Measurements from ENCODE around the gene PLCXD1. TPM values are rescaled to one million over a fixed set of nuclear protein-coding genes. Genes with fewer than 3 reads are reported as not detected.

Gene PLCXD1
- total and polyA plus RNA-seq, 9 of the 15 experiments (the other 6 are each of a cell fraction or from before 2014, with no cell fraction given): 6.0 to 60.2 (median 39.5) TPM

GRCh38 chrX:344371-344901 is 63.3 kb downstream of the PLCXD1 start:
- CTCF ChIA-PET (ENCODE audit: low intra/inter-chr PET ratio): no interaction called here
- POLR2A ChIA-PET: no interaction called here
- no peaks in the 10 kb centered on the region for H3K9me1 ChIP-seq (ENCODE audit: control insufficient read depth, insufficient read depth, low read length)
- no peak for TF ChIP-seq BACH1 (tag; IDR thresholded peaks at IDR 0.05)
- no TSS peak for BruUV-seq (replicated peaks)
- DNase-seq (ENCODE audit: extremely low read depth in 1 of 4, low spot score in 3 of 4): no peak
- H3K4me3 ChIP-seq: no peak overlapping the region
- 100% methylated on average over 4 of the region's 47 CpGs for WGBS (ENCODE audit: insufficient coverage, low coverage, missing lambda C conversion rate)
- H3K9ac ChIP-seq (ENCODE audit: insufficient read depth in 1 of 2, low read depth in 2 of 2, low read length in 2 of 2): no peak overlapping the region
- no peak overlapping the region for H3K4me2 ChIP-seq (ENCODE audit: insufficient read depth, low read length)
- no peak for ATAC-seq
- H3K36me3 ChIP-seq (ENCODE audit: control insufficient read depth, insufficient read depth, low read length): no peaks in the 10 kb centered on the region
- no peaks in the 10 kb centered on the region for H3K79me2 ChIP-seq (ENCODE audit: control insufficient read depth, insufficient read depth, low read length)
- in situ Hi-C loops (cut with MboI): no loop called here
- no peak overlapping the region for H2AFZ ChIP-seq (ENCODE audit: low read depth, low read length)
- intact Hi-C loops (cut with micrococcal nuclease): no loop called here
- H3K27ac ChIP-seq (ENCODE audit: extremely low read depth, low read depth, low read length): no peak overlapping the region
- no peaks in the 10 kb centered on the region for H3K9me3 ChIP-seq (replicated peaks; ENCODE audit: control insufficient read depth, insufficient read depth, low read depth, low read length)
- H3K4me1 ChIP-seq (replicated peaks in 1 of 2; ENCODE audit: control insufficient read depth in 2 of 2, insufficient read depth in 2 of 2, low read length in 2 of 2): 0 out of 5 replicates have a peak, but pooled peaks cover 0 to 4% of the 10 kb centered on the region in 2 experiments
- H4K20me1 ChIP-seq (replicated peaks; ENCODE audit: control insufficient read depth, insufficient read depth, low read length): no peaks in the 10 kb centered on the region
- no peak for FAIRE-seq
- H3K27me3 ChIP-seq (ENCODE audit: control insufficient read depth in 2 of 2, insufficient read depth in 2 of 2, low read length in 2 of 2): no peaks in the 10 kb centered on the region

GRCh38 chrX:345020-345925 is 64.1 kb downstream of the PLCXD1 start:
- Histone ChIP-seq H3K79me2 (ENCODE audit: control insufficient read depth, insufficient read depth, low read length) (no peaks in the 10 kb centered on the region), H3K4me1 (replicated peaks in 1 of 2; ENCODE audit: control insufficient read depth in 2 of 2, insufficient read depth in 2 of 2, low read length in 2 of 2) (0 out of 5 replicates have a peak, but pooled peaks cover 0 to 4% of the 10 kb centered on the region in 2 experiments), H3K9me3 (replicated peaks; ENCODE audit: control insufficient read depth, insufficient read depth, low read depth, low read length) (no peaks in the 10 kb centered on the region), H3K4me2 (ENCODE audit: insufficient read depth, low read length) (no peak overlapping the region), H3K4me3 (no peak overlapping the region), H2AFZ (ENCODE audit: low read depth, low read length) (no peak overlapping the region), H3K9ac (ENCODE audit: insufficient read depth in 1 of 2, low read depth in 2 of 2, low read length in 2 of 2) (no peak overlapping the region), H4K20me1 (replicated peaks; ENCODE audit: control insufficient read depth, insufficient read depth, low read length) (no peaks in the 10 kb centered on the region), H3K27me3 (ENCODE audit: control insufficient read depth in 2 of 2, insufficient read depth in 2 of 2, low read length in 2 of 2) (no peaks in the 10 kb centered on the region), H3K9me1 (ENCODE audit: control insufficient read depth, insufficient read depth, low read length) (no peaks in the 10 kb centered on the region), H3K27ac (ENCODE audit: extremely low read depth, low read depth, low read length) (no peak overlapping the region), H3K36me3 (ENCODE audit: control insufficient read depth, insufficient read depth, low read length) (no peaks in the 10 kb centered on the region)
- FAIRE-seq: no peak
- no TSS peak for BruUV-seq (replicated peaks)
- POLR2A ChIA-PET: no interaction called here
- WGBS (ENCODE audit: insufficient coverage, low coverage, missing lambda C conversion rate): 85% methylated on average over 14 of the region's 63 CpGs
- intact Hi-C loops (cut with micrococcal nuclease): no loop called here
- no peak for DNase-seq (ENCODE audit: extremely low read depth in 1 of 4, low spot score in 3 of 4)
- CTCF ChIA-PET (ENCODE audit: low intra/inter-chr PET ratio): no interaction called here
- in situ Hi-C loops (cut with MboI): no loop called here
- ATAC-seq: no peak
- TF ChIP-seq, protein P1, sequence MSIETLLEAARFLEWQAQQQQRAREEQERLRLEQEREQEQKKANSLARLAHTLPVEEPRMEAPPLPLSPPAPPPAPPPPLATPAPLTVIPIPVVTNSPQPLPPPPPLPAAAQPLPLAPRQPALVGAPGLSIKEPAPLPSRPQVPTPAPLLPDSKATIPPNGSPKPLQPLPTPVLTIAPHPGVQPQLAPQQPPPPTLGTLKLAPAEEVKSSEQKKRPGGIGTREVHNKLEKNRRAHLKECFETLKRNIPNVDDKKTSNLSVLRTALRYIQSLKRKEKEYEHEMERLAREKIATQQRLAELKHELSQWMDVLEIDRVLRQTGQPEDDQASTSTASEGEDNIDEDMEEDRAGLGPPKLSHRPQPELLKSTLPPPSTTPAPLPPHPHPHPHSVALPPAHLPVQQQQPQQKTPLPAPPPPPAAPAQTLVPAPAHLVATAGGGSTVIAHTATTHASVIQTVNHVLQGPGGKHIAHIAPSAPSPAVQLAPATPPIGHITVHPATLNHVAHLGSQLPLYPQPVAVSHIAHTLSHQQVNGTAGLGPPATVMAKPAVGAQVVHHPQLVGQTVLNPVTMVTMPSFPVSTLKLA (conservative IDR thresholded peaks at IDR 0.05): no peak
- TF ChIP-seq ZNF76 (CRISPR knock-in tag; IDR thresholded peaks at IDR 0.05; ENCODE audit: borderline replicate concordance): no peak
- TF ChIP-seq ZNF785 (CRISPR knock-in tag; IDR thresholded peaks at IDR 0.05): no peak
- TF ChIP-seq ZNF561 (CRISPR knock-in tag; conservative IDR thresholded peaks at IDR 0.05): no peak
- TF ChIP-seq ETV6 (IDR thresholded peaks at IDR 0.05; ENCODE audit: borderline replicate concordance in 1 of 2, low read depth in 2 of 2, low read length in 1 of 2): no peak
- no peak for TF ChIP-seq ETV6 (CRISPR knock-in tag; IDR thresholded peaks at IDR 0.05; ENCODE audit: borderline replicate concordance)
- TF ChIP-seq ZNF274 (IDR thresholded peaks at IDR 0.05; ENCODE audit: borderline replicate concordance, low read depth, low read length): no peak
- no peak for TF ChIP-seq ZFP36 (IDR thresholded peaks at IDR 0.05; ENCODE audit: low read depth, low read length, partially characterized antibody)
- TF ChIP-seq SP1 (CRISPR knock-in tag; IDR thresholded peaks at IDR 0.05): no peak
- no peak for TF ChIP-seq GTF2B (IDR thresholded peaks at IDR 0.05; ENCODE audit: extremely low read depth, insufficient read length)
- no peak for TF ChIP-seq ZC3H11A (IDR thresholded peaks at IDR 0.05; ENCODE audit: low read depth, low read length)
